Suprapubic skin (tissue), 4 donors: ENCODE data around the gene TET1.
"Not testable (repeated sequence)": the region's sequence is repeated elsewhere in the genome, so short reads cannot be mapped to it uniquely, and the experiment has no call there.

Experiments used
- CTCF ChIP-seq, 2 donors: fragments of 200-600 bp in 1 of 2; fragments of 450-650 bp in 1 of 2; sonication (generic) in 1 of 2; IDR thresholded peaks; one replicate each; pipeline ENCODE4 v1.5.1; 2016 to 2019; ENCODE audit warnings: antibody characterized with exemption in 2 of 2, mild to moderate bottlenecking in 1 of 2, moderate library complexity in 1 of 2
- EP300 ChIP-seq: sonication (generic); formaldehyde crosslinking; IDR thresholded peaks from one replicate; pipeline ENCODE4 v1.6.1; 2017; ENCODE audit warnings: antibody characterized with exemption
- POLR2A ChIP-seq, 2 donors: fragments of 450-650 bp; IDR thresholded peaks; one replicate each; pipeline ENCODE4 v1.6.1; 2017; ENCODE audit warnings: antibody characterized with exemption in 2 of 2, mild to moderate bottlenecking in 2 of 2, moderate library complexity in 2 of 2
- POLR2AphosphoS5 ChIP-seq, 3 donors: sonication (generic); formaldehyde crosslinking; IDR thresholded peaks; one replicate each; pipeline ENCODE4 v1.6.1; 2017; ENCODE audit warnings: antibody characterized with exemption in 3 of 3

GRCh38 chr10:68613974-68614373 is 53.8 kb downstream of the TET1 start:
- not testable (repeated sequence) for TF ChIP-seq CTCF (IDR thresholded peaks at IDR 0.05); POLR2A (IDR thresholded peaks at IDR 0.05); POLR2AphosphoS5 (IDR thresholded peaks at IDR 0.05); EP300
